HEK293 (cell line): ENCODE results near the gene PBXIP1.

Experiments
- GFI1B ChIP-seq: fragments of 450-650 bp; formaldehyde crosslinking; IDR thresholded peaks from 2 replicates; pipeline ENCODE4 v1.5.1; 2016; ENCODE audit warnings: missing biosample characterization, missing genetic modification characterization
- HOXC10 ChIP-seq: sonication (generic); formaldehyde crosslinking; IDR thresholded peaks from 2 replicates; pipeline ENCODE4 v1.8.1; 2023; ENCODE audit warnings: mild to moderate bottlenecking, missing genetic modification reagents
- KLF10 ChIP-seq: fragments of 450-650 bp; IDR thresholded peaks from 2 replicates; pipeline ENCODE4 v1.5.1; 2018; ENCODE audit warnings: missing biosample characterization, mild to moderate bottlenecking, missing genetic modification characterization
- SALL2 ChIP-seq: fragments of 450-650 bp; formaldehyde crosslinking; IDR thresholded peaks from 2 replicates; pipeline ENCODE4 v1.5.0; 2017; ENCODE audit warnings: missing biosample characterization, mild to moderate bottlenecking, missing genetic modification characterization, borderline replicate concordance
- SP2 ChIP-seq: fragments of 450-650 bp; formaldehyde crosslinking; IDR thresholded peaks from 2 replicates; pipeline ENCODE4 v1.5.1; 2016; ENCODE audit warnings: missing biosample characterization, missing genetic modification characterization
- ZBTB48 ChIP-seq: fragments of 450-650 bp; formaldehyde crosslinking; IDR thresholded peaks from 2 replicates; pipeline ENCODE4 v1.5.1; 2016; ENCODE audit warnings: missing biosample characterization, missing genetic modification characterization
- ZFHX2 ChIP-seq: fragments of 450-650 bp; formaldehyde crosslinking; conservative IDR thresholded peaks from 2 replicates; pipeline ENCODE4 v1.5.1; 2016; ENCODE audit warnings: missing biosample characterization, missing genetic modification characterization
- ZNF10 ChIP-seq: fragments of 450-650 bp; formaldehyde crosslinking; IDR thresholded peaks from 2 replicates; pipeline ENCODE4 v1.5.1; 2017; ENCODE audit warnings: missing biosample characterization, missing genetic modification characterization
- ZNF133 ChIP-seq: fragments of 450-650 bp; formaldehyde crosslinking; IDR thresholded peaks from 2 replicates; pipeline ENCODE4 v1.5.1; 2016; ENCODE audit warnings: missing biosample characterization, missing genetic modification characterization
- ZNF19 ChIP-seq: fragments of 450-650 bp; formaldehyde crosslinking; IDR thresholded peaks from 2 replicates; pipeline ENCODE4; 2016; ENCODE audit warnings: missing biosample characterization, missing genetic modification characterization, low read depth
- ZNF366 ChIP-seq: fragments of 450-650 bp; formaldehyde crosslinking; conservative IDR thresholded peaks from 2 replicates; pipeline ENCODE4 v1.5.1; 2016; ENCODE audit warnings: missing biosample characterization, missing genetic modification characterization
- ZNF423 ChIP-seq: fragments of 450-650 bp; formaldehyde crosslinking; IDR thresholded peaks from 2 replicates; pipeline ENCODE4 v1.5.1; 2016; ENCODE audit warnings: missing biosample characterization, missing genetic modification characterization
- ZNF510 ChIP-seq: fragments of 450-650 bp; formaldehyde crosslinking; IDR thresholded peaks from 2 replicates; pipeline ENCODE4 v1.5.1; 2018; ENCODE audit warnings: mild to moderate bottlenecking, missing genetic modification characterization, missing biosample characterization; ENCODE audit not compliant: insufficient replicate concordance
- ZNF529 ChIP-seq: fragments of 450-650 bp; formaldehyde crosslinking; IDR thresholded peaks from 2 replicates; pipeline ENCODE4 v1.5.1; 2017; ENCODE audit warnings: missing genetic modification characterization, missing biosample characterization; ENCODE audit not compliant: insufficient replicate concordance
- ZNF530 ChIP-seq: fragments of 450-650 bp; formaldehyde crosslinking; IDR thresholded peaks from 2 replicates; pipeline ENCODE4 v1.5.1; 2016; ENCODE audit warnings: low read depth, missing biosample characterization, missing genetic modification characterization
- ZNF600 ChIP-seq: fragments of 450-650 bp; formaldehyde crosslinking; IDR thresholded peaks from 2 replicates; pipeline ENCODE4 v1.5.1; 2016; ENCODE audit warnings: missing biosample characterization, missing genetic modification characterization
- ZNF610 ChIP-seq: fragments of 450-650 bp; formaldehyde crosslinking; IDR thresholded peaks from 2 replicates; pipeline ENCODE4 v1.5.1; 2016; ENCODE audit warnings: missing biosample characterization, missing genetic modification characterization, borderline replicate concordance
- ZNF664 ChIP-seq: fragments of 450-650 bp; formaldehyde crosslinking; IDR thresholded peaks from 2 replicates; pipeline ENCODE4 v1.5.1; 2016; ENCODE audit warnings: missing biosample characterization, missing genetic modification characterization
- ZNF704 ChIP-seq: fragments of 450-650 bp; formaldehyde crosslinking; IDR thresholded peaks from 2 replicates; pipeline ENCODE4 v1.5.1; 2016; ENCODE audit warnings: missing biosample characterization, missing genetic modification characterization
- ZNF76 ChIP-seq: fragments of 450-650 bp; formaldehyde crosslinking; IDR thresholded peaks from 2 replicates; pipeline ENCODE4; 2016; ENCODE audit warnings: low read depth, missing biosample characterization, missing genetic modification characterization, borderline replicate concordance
- ZNF785 ChIP-seq: fragments of 450-650 bp; formaldehyde crosslinking; IDR thresholded peaks from 2 replicates; pipeline ENCODE4 v1.5.1; 2016; ENCODE audit warnings: missing biosample characterization, missing genetic modification characterization
- ZNF837 ChIP-seq: fragments of 450-650 bp; formaldehyde crosslinking; IDR thresholded peaks from 2 replicates; pipeline ENCODE4 v1.5.1; 2016; ENCODE audit warnings: missing biosample characterization, missing genetic modification characterization
- ZXDB ChIP-seq: fragments of 450-650 bp; formaldehyde crosslinking; IDR thresholded peaks from 2 replicates; pipeline ENCODE4 v1.5.1; 2016; ENCODE audit warnings: missing biosample characterization, missing genetic modification characterization
- TF ChIP-seq, protein P1 (sequence below): fragments of 450-650 bp; formaldehyde crosslinking; IDR thresholded peaks from 2 replicates; pipeline ENCODE4 v1.5.1; 2016; ENCODE audit warnings: missing biosample characterization, missing genetic modification characterization
- TF ChIP-seq, protein P2 (sequence below): fragments of 450-650 bp; formaldehyde crosslinking; IDR thresholded peaks from 2 replicates; pipeline ENCODE4 v1.5.1; 2016; ENCODE audit warnings: missing biosample characterization, missing genetic modification characterization, low read depth
- TF ChIP-seq, protein P3 (sequence below): fragments of 450-650 bp; formaldehyde crosslinking; IDR thresholded peaks from 2 replicates; pipeline ENCODE4 v1.5.1; 2016; ENCODE audit warnings: missing biosample characterization, missing genetic modification characterization
- TF ChIP-seq, protein P4 (sequence below): fragments of 450-650 bp; formaldehyde crosslinking; IDR thresholded peaks from 2 replicates; pipeline ENCODE4 v1.5.1; 2017; ENCODE audit warnings: missing biosample characterization, missing genetic modification characterization
- TF ChIP-seq, protein P5 (sequence below): fragments of 450-650 bp; formaldehyde crosslinking; IDR thresholded peaks from 2 replicates; pipeline ENCODE4 v1.5.1; 2016; ENCODE audit warnings: missing biosample characterization, missing genetic modification characterization

The PBXIP1 gene

GRCh38 chr1:154937085-154937987 is 18.6 kb downstream of the PBXIP1 start (continued):
- TF ChIP-seq, protein P1, sequence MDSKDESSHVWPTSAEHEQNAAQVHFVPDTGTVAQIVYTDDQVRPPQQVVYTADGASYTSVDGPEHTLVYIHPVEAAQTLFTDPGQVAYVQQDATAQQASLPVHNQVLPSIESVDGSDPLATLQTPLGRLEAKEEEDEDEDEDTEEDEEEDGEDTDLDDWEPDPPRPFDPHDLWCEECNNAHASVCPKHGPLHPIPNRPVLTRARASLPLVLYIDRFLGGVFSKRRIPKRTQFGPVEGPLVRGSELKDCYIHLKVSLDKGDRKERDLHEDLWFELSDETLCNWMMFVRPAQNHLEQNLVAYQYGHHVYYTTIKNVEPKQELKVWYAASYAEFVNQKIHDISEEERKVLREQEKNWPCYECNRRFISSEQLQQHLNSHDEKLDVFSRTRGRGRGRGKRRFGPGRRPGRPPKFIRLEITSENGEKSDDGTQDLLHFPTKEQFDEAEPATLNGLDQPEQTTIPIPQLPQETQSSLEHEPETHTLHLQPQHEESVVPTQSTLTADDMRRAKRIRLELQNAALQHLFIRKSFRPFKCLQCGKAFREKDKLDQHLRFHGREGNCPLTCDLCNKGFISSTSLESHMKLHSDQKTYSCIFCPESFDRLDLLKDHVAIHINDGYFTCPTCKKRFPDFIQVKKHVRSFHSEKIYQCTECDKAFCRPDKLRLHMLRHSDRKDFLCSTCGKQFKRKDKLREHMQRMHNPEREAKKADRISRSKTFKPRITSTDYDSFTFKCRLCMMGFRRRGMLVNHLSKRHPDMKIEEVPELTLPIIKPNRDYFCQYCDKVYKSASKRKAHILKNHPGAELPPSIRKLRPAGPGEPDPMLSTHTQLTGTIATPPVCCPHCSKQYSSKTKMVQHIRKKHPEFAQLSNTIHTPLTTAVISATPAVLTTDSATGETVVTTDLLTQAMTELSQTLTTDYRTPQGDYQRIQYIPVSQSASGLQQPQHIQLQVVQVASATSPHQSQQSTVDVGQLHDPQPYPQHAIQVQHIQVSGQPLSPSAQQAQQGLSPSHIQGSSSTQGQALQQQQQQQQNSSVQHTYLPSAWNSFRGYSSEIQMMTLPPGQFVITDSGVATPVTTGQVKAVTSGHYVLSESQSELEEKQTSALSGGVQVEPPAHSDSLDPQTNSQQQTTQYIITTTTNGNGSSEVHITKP (tag by site-specific recombination), result peak; percentile 100
- TF ChIP-seq ZNF19 (tag by site-specific recombination) (no peak), ZNF423 (tag by site-specific recombination) (no peak), HOXC10 (no peak), ZNF510 (no peak), ZFHX2 (tag by site-specific recombination) (peak; percentile 89), ZXDB (no peak), GFI1B (tag by site-specific recombination) (peak; percentile 50; the same call in 1 of the 2 replicates), ZNF785 (tag by site-specific recombination) (no peak), ZBTB48 (tag by site-specific recombination) (peak; percentile 88), ZNF600 (tag by site-specific recombination) (peak; percentile 91), ZNF530 (tag by site-specific recombination) (no peak), ZNF664 (tag by site-specific recombination) (peak; percentile 46), ZNF10 (tag by site-specific recombination) (peak; percentile 91), ZNF704 (tag by site-specific recombination) (no peak), ZNF529 (tag by site-specific recombination) (no peak), ZNF133 (tag by site-specific recombination) (no peak), SP2 (tag by site-specific recombination) (peak; percentile 59), SALL2 (tag by site-specific recombination) (no peak), ZNF837 (tag by site-specific recombination) (no peak), KLF10 (peak; percentile 85), ZNF76 (peak; percentile 61; the same call in 1 of the 2 replicates), ZNF610 (peak; percentile 17; the same call in 1 of the 2 replicates), ZNF366 (tag by site-specific recombination) (peak; percentile 75)
- TF ChIP-seq, protein P2, sequence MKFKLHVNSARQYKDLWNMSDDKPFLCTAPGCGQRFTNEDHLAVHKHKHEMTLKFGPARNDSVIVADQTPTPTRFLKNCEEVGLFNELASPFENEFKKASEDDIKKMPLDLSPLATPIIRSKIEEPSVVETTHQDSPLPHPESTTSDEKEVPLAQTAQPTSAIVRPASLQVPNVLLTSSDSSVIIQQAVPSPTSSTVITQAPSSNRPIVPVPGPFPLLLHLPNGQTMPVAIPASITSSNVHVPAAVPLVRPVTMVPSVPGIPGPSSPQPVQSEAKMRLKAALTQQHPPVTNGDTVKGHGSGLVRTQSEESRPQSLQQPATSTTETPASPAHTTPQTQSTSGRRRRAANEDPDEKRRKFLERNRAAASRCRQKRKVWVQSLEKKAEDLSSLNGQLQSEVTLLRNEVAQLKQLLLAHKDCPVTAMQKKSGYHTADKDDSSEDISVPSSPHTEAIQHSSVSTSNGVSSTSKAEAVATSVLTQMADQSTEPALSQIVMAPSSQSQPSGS (tag by site-specific recombination), result peak; percentile 86
- TF ChIP-seq, protein P3, sequence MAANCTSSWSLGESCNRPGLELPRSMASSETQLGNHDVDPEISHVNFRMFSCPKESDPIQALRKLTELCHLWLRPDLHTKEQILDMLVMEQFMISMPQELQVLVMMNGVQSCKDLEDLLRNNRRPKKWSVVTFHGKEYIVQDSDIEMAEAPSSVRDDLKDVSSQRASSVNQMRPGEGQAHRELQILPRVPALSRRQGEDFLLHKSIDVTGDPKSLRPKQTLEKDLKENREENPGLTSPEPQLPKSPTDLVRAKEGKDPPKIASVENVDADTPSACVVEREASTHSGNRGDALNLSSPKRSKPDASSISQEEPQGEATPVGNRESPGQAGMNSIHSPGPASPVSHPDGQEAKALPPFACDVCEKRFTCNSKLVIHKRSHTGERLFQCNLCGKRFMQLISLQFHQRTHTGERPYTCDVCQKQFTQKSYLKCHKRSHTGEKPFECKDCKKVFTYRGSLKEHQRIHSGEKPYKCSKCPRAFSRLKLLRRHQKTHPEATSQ (tag by site-specific recombination), result no peak
- TF ChIP-seq, protein P4, sequence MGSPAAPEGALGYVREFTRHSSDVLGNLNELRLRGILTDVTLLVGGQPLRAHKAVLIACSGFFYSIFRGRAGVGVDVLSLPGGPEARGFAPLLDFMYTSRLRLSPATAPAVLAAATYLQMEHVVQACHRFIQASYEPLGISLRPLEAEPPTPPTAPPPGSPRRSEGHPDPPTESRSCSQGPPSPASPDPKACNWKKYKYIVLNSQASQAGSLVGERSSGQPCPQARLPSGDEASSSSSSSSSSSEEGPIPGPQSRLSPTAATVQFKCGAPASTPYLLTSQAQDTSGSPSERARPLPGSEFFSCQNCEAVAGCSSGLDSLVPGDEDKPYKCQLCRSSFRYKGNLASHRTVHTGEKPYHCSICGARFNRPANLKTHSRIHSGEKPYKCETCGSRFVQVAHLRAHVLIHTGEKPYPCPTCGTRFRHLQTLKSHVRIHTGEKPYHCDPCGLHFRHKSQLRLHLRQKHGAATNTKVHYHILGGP (tag by site-specific recombination), result no peak
- TF ChIP-seq, protein P5, sequence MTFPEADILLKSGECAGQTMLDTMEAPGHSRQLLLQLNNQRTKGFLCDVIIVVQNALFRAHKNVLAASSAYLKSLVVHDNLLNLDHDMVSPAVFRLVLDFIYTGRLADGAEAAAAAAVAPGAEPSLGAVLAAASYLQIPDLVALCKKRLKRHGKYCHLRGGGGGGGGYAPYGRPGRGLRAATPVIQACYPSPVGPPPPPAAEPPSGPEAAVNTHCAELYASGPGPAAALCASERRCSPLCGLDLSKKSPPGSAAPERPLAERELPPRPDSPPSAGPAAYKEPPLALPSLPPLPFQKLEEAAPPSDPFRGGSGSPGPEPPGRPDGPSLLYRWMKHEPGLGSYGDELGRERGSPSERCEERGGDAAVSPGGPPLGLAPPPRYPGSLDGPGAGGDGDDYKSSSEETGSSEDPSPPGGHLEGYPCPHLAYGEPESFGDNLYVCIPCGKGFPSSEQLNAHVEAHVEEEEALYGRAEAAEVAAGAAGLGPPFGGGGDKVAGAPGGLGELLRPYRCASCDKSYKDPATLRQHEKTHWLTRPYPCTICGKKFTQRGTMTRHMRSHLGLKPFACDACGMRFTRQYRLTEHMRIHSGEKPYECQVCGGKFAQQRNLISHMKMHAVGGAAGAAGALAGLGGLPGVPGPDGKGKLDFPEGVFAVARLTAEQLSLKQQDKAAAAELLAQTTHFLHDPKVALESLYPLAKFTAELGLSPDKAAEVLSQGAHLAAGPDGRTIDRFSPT, result peak; percentile 60; the same call in 1 of the 2 replicates
